NCI-H128 (cell line): ENCODE measurements around the gene NEMF.
"Not testable (repeated sequence)": the region's sequence is repeated elsewhere in the genome, so short reads cannot be mapped to it uniquely, and the experiment has no call there.

Source experiments
- DNase-seq: peaks from one replicate; lab custom pipeline; 2025; ENCODE audit not compliant: unreplicated experiment; lab: John Stamatoyannopoulos, UW

Gene NEMF

DNA sequence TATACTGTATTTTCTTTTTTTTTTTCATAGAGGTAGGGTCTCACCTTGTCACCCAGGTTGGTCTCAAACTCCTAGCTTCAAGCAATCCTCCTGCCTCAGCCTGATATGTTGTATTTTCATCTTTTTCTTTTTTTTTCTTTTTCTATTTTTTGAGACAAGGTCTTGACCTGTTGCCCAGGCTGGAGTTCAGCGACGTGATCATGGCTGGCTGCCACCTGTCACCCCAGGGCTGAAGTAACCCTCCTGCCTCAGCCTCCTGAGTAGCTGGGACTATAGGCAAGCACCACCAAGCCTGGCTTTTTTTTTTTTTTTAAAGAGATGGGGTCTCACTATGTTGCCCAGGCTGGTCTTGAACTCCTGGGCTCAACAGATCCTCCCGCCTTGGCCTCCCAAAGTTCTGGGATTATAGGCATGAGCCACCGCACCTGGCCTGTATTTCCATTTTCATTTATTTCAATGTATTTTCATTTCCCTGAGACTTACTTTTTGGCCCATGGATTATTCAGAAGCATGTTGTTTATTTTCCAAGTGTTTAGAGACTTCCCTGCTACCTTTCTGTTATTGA lies 24.1 kb upstream of the NEMF start:
- DNase-seq: no peak

DNA sequence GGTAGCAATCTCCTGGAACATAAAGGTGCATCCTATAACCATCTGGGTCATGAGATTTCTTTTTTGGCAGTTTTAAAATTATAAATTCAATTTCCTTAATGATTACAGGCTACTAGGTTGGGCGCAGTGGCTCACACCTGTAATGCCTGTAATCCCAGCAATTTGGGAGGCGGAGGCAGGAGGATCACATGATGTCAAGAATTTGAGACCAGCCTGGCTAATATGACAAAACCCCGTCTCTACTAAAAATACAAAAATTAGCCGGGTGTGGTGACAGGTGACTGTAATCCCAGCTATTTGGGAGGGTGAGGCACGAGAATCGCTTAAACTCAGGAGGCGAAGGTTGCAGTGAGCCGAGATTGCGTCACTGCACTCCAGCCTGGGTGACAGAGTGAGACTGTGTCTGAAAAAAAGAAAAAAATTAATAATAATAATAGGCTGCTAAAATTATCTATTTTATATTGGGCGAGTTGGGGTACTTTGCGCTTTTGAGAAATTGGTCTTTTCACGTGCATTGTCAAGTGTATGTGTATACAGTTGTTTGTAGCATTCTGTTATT lies 23.1 kb upstream of the NEMF start:
- no peak for DNase-seq

DNA sequence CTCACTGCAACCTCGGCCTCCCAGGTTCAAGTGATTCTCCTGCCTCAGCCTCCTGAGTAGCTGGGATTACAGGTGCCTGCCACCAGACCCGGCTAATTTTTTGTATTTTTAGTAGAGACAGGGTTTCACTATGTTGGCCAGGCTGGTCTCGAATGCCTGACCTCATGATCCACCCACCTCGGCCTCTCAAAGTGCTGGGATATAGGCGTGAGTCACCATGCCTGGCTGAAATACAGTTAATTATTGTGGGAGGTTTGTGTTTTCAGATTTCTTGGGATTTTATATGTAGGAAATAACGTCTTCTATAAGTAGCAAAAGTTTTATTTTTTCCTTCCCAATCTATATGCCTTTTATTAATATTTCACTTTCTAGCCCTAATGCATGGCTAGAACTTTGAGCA lies 21.0 kb upstream of the NEMF start:
- DNase-seq: not testable (repeated sequence)

DNA sequence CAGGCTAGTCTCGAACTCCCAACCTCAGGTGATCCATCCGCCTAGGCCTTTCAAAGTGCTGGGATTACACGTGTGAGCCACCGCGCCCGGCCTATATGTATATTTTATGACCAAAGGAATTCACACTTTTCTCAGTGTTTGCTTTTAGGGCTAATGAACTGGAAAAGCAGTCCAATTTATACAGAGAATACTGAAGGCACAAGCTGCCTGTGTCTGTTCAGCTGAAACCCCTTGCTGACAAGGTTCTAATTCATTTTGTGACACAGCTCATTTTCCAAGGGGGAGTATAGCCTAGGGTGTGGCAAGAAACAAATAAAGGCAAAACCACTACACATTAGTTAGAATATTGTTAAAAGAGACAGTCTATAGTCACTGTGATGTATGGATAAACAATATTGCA lies 18.3 kb upstream of the NEMF start:
- DNase-seq: no peak

DNA sequence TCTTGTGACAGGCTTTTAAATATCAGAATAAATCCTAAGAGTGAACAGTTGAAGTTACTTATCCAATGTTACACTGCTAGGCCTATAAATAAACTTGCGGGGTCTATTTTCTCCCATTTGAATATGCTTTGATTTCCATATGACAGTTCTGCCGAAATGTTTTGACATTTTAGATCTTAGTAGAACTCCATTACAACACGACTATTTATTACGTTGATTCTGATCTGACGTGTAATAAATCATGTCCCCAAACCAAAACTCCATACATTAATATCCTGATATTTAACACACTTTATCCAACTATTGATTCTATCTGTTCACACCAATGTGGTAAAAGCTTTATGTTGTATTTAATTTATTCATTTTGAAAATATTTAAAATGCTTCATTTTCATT lies 16.1 kb upstream of the NEMF start:
- DNase-seq: no peak

DNA sequence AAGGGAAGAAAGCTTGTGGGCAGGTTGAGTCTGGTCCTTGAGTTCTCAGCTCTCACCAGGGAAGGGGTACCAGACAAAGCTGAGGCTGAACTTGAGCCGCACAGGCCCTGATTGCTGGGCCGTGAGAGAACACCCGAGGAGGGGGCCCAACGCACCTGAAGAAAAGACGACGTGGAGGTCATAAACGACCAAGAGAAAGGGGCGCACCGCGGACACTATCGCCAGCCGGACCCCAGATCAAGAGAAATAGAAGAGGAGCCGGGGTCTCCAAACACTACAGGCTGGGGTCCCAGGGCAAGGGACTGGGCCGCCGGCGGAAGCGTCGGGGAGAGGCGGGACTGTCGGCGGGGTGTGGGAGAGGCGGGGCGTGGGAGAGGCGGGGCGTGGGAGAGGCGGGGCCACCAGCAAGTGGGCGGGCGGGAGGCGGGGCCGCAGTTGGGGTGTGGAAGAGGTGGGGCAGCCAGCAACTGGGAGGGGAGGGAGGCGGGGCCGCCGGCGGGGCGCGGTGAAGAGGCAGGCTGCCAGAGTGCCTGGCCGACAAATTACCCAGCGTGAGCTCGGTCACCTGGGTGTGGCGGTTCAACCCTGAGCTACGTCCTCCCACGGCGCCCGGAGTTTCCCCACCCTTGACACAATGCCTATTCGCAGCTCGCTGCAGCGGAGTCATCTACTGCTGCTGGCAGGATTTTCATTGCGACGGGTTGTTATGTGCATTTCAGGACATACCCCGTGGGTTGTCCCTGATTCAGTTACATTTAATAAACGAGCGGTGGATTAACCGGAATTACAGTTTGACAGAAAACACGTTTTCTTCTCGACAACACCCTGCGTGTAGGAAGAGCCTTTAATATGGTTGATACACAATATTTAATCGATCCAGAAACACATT lies 15.5 kb upstream of the NEMF start:
- peak; percentile 67 for DNase-seq

DNA sequence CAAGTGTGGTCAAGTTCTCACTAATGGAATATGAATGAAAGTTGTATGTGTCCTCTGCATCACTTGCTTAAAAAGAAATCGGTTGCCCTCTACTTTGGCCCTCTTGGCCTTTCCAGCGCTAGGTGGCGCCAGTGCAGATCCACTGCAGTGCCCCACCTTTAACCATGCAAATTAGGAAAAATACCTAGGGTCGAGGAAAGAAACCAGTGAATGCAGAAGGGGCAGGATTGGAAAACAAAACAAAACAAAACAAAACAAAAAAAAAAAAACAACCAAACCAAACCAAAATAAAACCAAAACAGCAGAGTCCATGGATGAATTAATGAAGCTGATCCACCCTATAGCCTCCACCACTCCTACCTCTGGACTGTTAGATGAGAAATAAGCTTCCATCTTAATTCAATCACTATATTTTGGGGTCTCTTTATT lies 12.9 kb upstream of the NEMF start:
- no peak for DNase-seq

DNA sequence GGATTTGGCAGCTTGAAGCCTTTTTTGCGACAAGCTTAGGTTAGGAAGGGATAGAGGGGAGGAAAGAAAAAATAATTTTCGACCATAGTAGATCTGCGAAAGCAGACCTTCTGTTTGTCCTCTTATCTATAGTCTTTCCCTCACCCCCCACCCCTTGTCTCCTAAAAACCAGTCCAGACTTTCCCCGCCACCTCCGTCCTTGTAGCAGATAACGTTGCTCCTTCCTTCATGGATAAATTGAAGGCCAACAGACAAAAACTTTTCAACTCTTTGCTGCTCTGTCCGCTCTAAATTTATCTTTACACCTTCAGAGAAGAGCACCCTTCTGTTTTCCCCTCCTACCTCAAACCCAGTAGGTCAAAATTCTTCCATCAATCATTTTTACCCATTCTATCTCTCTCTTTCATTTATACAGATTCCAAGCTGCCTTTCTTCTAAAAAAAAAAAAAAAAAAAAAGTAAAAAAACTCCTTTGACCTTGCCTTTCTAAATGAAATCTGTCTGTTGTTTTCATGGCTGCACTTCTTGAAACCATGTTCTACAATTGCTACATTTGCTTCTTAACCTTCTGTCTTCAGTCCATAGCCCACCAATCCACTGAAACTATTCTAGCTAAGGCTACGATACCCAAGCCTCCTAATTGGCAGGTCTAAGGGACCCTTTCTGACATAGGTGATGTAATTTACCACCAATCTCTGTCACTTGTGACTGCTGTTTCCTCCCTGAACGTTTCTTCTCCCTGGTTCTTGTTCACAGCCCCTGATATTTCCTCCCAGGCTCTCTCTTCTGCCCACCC lies 11.1 kb upstream of the NEMF start:
- no peak for DNase-seq

DNA sequence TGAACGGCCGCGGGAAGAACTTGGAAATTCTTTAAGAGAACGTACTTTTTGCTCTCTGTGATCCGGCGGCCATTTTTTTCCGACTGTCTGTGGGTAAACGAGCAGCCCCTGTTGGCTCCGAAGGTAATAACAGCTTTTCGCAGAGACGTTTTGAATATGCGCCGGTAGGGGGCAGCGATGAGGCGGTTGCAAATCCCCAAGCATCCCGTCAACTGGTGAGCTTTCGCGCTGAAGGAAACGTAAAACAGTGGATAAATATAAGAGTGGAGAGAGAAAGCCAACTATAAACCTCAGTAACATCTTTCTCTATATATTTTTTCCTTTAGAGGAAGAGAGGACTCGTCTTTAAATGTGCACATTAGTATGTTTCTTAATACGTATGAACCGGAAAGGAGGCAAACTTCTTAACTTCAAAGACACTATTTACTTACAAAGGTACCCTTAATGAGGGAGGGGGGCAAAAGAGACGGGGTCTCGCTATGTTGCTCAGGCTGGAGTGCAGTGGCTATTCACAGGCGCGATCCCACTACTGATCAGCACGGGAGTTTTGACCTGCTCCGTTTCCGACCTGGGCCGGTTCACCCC lies 9.6 kb upstream of the NEMF start:
- peak; percentile 44 for DNase-seq

DNA sequence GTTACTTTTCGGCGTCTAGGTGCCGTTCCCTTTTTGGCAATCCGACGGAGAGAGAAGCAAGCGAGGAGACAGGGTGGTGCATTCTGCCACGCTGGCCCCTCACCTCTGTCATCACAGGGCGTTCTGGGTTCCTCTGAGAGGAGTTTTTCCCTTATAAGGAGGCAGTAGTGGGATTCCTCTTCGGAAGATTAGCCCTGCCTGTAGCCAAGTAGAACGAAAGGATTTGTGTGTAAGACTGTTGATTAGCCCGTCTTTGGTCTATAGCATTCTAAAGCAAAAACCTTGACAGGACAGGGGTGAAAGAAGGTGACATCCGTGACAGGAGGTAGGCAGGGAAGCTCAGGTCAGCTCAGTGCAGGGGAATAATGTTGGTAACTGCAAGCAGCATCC lies 9.1 kb upstream of the NEMF start:
- no peak for DNase-seq

DNA sequence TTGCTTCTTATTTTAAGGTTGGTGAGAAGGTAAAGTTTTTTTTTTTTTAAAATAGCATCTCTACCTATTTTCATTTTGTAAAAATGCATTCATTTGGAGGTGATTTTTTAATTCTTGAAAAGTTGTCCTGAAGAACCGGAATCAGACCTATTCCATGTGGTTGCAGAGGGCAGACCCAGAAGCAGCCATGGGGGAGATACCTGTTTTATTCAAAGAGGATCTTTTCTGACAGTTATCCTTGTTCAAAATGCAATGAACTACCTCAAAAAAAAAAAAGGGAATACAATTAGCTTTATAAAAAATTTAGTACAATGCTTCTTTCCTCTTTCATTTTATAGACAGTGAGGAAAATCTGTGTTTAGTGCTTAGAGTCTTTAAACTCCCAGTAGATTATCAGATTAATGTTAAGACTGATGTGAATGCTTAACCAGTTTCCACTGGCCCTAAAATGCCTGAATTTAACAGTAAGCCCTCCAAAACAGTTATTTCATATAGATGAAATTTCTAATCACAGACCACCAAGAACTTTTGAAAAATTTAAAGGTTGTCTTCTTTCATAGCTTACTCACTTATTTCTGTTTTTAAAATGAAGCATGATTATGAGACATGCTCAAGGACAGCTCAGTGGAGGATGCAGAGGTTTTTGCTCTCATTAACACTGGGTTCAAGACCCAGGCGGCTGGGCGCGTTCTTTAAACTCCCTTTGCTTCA lies 8.6 kb upstream of the NEMF start:
- DNase-seq: no peak

DNA sequence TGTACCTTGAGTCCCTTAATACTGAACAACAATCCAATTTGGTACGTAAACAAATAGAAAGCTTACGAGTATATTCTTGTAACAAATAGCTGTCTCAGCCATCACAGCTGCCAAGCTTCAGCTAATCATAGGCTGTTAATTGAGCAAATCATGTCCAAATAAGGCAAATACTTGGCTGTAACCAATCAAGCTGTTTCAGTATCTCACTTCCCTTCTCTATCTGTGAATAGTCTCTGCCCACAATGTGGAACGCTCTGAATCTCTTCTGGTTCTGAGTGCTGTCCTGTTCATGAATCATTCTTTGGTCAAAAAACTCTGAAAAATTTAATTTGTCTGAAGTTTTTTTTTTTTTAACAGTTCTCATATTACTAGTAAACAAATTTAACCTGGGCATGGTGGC lies 5.8 kb upstream of the NEMF start:
- DNase-seq: no peak

DNA sequence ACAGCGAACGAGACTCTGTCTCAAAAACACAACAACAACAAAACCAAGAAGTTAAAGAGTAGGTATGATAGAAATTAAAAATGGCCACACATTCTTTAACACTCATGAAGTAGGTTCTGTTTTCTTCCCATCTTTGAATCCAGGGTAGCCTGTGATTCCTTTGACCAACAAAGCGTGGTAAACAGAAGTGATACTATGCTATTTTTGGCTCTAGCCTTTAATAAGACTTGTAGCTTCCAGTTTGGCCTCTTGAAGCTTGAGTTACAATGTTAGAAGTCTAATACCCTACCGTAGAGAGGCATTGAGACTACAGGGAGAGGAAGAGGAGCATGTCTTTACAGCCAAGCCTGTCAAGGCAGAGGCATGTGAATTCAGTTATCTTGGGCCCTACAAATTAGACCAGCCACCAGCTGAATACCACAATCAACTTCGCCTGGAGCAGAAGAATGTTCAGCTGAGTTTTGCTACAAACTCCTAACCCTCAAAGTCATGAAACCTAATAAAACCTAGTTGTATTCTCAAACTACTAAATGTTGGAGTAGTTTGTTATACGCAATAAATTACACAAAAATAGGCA lies 4.9 kb upstream of the NEMF start:
- DNase-seq: no peak

DNA sequence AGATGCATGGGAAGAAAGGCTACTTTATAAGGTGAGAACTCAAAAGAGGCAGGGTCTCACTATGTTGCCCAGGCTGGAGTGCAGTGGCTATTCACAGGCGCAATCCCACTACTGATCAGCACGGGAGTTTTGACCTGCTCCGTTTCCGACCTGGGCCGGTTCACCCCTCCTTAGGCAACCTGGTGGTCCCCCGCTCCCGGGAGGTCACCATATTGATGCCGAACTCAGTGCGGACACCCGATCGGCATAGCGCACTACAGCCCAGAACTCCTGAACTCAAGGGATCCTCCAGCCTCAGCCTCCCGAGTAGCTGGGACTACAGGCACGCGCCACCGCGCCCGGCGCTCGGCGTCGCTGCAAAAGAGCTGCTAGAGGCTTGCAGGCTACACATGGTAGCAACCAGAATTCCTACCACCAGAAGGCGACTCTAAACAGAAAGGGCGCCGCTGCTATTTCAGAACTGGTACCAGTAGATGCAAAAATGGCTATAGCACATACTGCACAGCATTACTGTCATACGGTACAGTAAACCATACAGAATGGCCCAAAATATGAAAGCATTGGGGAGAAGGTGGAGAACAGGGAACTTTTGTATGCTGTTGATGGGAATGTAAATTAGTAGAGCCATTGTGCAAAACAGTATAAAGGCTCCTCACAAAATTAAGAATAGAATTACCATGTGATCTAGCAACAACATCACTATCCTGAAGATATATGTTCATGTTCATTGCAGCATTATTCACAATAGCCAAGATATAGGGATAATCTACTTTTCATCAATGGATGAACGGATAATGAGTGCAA lies 1.2 kb upstream of the NEMF start:
- DNase-seq: no peak

DNA sequence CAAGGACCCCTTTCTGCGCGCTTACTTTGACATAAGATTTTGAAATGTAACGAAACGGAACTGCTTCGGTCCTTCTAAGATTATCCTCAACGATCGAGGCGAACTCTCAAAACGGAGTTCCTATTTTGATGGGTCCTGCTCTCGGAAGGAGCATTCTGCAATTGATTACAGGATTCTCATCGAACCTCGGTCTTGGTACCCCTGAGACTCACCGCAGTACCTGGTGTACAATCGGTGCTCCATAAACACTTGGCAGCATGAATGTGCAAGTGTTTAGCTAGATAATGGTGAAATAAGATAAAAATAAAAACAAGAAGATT lies 530 bp upstream of the NEMF start:
- DNase-seq: no peak

DNA sequence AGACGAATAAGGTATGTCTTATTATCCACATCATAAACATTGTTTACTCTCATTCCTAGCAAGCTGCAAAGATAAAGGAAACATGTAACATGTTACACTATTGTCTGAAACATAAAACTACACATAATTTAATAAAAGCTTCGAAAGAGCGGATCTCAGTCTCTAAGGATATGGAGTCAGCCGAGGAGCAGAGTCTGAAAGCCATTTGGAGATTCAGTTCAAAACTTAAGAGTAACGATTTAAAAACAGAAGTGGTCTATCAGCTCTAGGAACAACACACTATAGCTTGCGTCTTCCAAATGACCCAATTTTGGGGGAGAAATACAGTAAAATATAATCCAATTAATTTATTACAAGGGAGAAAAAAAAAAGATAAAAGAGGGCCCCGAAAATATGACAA lies 775 bp downstream of the NEMF start:
- no peak for DNase-seq

DNA sequence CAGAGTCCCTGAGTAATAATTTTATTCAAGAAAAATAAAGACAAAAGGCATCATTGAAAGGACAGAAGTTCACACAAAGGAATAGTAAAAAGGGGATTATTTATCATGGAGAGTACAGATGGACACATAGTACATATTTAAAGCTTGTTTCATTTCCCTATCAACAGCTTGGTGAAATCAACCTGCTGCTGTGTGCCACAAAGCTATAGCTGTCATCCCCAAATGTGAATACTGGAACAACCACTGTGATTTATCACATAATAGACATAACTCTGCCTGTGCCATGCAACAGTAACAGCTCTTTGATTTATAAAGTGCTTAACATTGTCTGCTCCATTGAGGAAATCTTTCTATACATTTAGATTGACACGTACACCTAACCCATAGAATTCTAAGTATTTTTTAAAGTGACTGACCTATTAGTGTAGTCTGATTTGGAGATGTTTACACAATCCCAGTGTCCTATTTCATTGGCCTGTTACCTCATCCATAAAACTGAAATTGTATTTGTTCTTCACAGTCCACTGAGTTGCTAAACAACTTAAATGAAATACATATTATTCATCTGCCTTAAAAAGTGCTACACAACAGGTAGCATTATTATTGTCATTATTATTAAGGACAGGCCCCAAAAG lies 3.3 kb downstream of the NEMF start:
- DNase-seq: no peak

DNA sequence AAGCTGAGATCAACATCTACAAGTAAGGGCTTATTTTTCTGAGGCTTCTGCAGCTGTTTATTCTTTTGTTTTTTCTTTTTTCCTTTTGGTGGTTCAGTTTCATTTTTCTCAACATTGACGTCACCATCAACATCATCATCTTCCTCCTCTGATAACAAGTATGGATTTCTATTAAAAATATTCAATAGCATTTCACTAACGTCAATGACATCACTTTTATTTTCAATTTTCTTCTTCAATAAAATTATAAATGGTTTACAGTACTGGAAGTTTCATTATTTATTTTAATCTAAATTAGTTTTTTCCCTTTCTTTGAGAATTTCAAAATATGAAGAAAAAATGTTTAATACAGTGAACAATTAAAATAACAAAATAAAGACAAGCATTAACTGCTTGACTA lies 23.9 kb downstream of the NEMF start:
- no peak for DNase-seq

DNA sequence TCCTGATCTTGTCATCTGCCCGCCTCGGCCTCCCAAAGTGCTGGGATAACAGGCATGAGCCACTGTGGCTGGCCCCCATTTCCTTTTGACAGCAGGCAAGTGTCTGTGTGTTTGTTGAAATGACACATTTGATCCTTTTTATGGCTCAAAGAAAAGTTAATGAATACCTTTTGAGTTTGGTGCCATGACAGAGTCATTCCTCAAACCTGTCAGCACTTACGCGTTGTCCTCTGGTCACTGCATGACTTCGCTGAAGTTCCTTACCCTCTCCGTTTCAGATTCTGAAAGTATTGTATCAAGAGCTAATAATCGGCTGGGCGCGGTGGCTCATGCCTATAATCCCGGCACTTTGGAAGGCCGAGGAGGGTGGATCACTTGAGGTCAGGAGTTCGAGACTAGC lies 32.4 kb downstream of the NEMF start:
- DNase-seq: no peak
